AG04450 (cell line): ENCODE measurements around the gene RAB30. TPM values are rescaled to one million over a fixed set of nuclear protein-coding genes. Genes with fewer than 3 reads are reported as not detected.

Experiments
- CTCF ChIA-PET: fragments of 300-600, 350-600 bp; formaldehyde crosslinking; extraction: SDS; loops from one replicate; lab custom pipeline; 2022; ENCODE audit warnings: antibody characterized with exemption, inconsistent platforms; lab: Charles Lee
- POLR2A ChIA-PET: fragments of 350-600 bp; formaldehyde crosslinking; extraction: SDS; loops from one replicate; lab custom pipeline; 2021; ENCODE audit warnings: antibody characterized with exemption, inconsistent platforms; lab: Yijun Ruan, JAX
- DNase-seq: peaks from one replicate; pipeline ENCODE4 v3.0.0-alpha.2; 2011; ENCODE audit warnings: low read depth, low spot score
- H3K27ac ChIP-seq: one replicate; pipeline ENCODE4 v1.5.1; 2012; ENCODE audit warnings: low read depth, low read length, control low read depth
- H3K27me3 ChIP-seq: one replicate; pipeline ENCODE4 v1.6.0; 2012; ENCODE audit warnings: low read length; ENCODE audit not compliant: control insufficient read depth, insufficient read depth
- H3K4me3 ChIP-seq: 2 replicates; pipeline ENCODE4 v1.5.1; 2011; ENCODE audit warnings: mild to moderate bottlenecking, low read depth, low read length, control low read depth
- H3K9me3 ChIP-seq: 2 replicates; pipeline ENCODE4 v1.5.1; 2012; ENCODE audit warnings: low read length; ENCODE audit not compliant: control insufficient read depth, insufficient read depth
- polyA plus RNA-seq: library from polyadenylated mRNA; depleted of rRNA; stranded (reverse); fragments of >200 nt; gene quantifications from 2 replicates; pipeline ENCODE4 v1.2.3, GENCODE V29; 2011
- TF ChIP-seq, protein P1 (sequence below): IDR thresholded peaks from 2 replicates; pipeline ENCODE4 v1.5.1; 2011; ENCODE audit warnings: low read depth, low read length, control low read depth, inconsistent platforms

Gene RAB30
- polyA plus RNA-seq, 1 experiment: 11.8 TPM

DNA sequence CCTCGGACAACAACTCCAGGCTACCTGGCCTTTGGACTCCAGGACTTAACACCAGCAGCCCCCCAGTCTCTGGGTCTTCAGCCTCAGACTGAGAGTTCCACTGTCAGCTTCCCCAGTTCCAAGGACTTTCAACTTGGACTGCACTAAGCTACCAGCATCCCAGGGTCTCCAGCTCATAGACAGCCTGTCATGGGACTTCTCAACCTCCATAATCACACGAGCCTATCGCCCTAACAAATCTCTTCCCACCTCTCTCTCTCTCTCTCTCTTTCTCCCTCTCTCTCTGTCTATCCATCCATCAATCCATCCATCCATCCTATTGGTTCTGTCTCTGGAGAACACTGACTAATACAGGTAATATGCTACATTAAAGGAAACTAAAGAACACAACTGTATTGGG, 10.7 kb downstream of the RAB30 start:
- H3K4me3 ChIP-seq: no peak overlapping the region
- no peak overlapping the region for H3K27ac ChIP-seq
- H3K27me3 ChIP-seq: no peaks in the 10 kb centered on the region
- TF ChIP-seq, protein P1, sequence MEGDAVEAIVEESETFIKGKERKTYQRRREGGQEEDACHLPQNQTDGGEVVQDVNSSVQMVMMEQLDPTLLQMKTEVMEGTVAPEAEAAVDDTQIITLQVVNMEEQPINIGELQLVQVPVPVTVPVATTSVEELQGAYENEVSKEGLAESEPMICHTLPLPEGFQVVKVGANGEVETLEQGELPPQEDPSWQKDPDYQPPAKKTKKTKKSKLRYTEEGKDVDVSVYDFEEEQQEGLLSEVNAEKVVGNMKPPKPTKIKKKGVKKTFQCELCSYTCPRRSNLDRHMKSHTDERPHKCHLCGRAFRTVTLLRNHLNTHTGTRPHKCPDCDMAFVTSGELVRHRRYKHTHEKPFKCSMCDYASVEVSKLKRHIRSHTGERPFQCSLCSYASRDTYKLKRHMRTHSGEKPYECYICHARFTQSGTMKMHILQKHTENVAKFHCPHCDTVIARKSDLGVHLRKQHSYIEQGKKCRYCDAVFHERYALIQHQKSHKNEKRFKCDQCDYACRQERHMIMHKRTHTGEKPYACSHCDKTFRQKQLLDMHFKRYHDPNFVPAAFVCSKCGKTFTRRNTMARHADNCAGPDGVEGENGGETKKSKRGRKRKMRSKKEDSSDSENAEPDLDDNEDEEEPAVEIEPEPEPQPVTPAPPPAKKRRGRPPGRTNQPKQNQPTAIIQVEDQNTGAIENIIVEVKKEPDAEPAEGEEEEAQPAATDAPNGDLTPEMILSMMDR: no peak
- POLR2A ChIA-PET: no interaction called here
- no peak for DNase-seq
- CTCF ChIA-PET: no interaction called here
- H3K9me3 ChIP-seq: no peaks in the 10 kb centered on the region

GRCh38 chr11:83057721-83058120, 14.0 kb downstream of the RAB30 start:
- TF ChIP-seq, protein P1: no peak
- CTCF ChIA-PET: interaction anchor here (1.2 kb wide), 1 partner anchor 32 kb away, joined by 4 read pairs; no protein-coding TSS in a partner anchor
- Histone ChIP-seq H3K27me3 (no peaks in the 10 kb centered on the region), H3K4me3 (no peak overlapping the region), H3K9me3 (no peaks in the 10 kb centered on the region), H3K27ac (no peak overlapping the region)
- no peak for DNase-seq
- POLR2A ChIA-PET: no interaction called here

- H3K27me3 ChIP-seq: no peaks in the 10 kb centered on the region
- no peak overlapping the region for H3K27ac ChIP-seq
- no peak for DNase-seq
- POLR2A ChIA-PET: no interaction called here
- TF ChIP-seq, protein P1: no peak
- H3K9me3 ChIP-seq: no peaks in the 10 kb centered on the region
- no peak overlapping the region for H3K4me3 ChIP-seq
- CTCF ChIA-PET: interaction anchor here (1.2 kb wide), 1 partner anchor 33 kb away, joined by 4 read pairs; no protein-coding TSS in a partner anchor
Observed at GRCh38 chr11:83056611-83057010, 15.1 kb downstream of the RAB30 start.

DNA sequence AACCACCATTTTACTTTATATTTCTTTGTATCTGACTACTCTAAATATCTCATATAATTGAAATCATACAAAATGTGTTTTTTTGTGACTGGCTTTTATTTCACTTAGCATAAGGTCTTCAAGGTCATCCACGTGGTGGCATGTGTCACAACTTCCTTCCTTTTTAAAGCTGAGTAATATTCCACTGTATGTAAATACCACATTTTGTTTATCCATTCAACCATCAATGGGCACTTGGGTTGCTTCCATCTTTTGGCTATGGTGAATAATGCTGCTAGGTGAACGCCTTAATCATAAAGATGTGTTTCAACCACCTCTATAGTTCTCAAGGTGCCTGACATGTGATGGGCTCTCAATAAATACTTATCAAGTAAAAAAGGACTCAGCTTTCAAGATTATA, 15.5 kb downstream of the RAB30 start:
- Histone ChIP-seq H3K4me3 (no peak overlapping the region), H3K27ac (no peak overlapping the region), H3K27me3 (no peaks in the 10 kb centered on the region), H3K9me3 (no peaks in the 10 kb centered on the region)
- ChIA-PET POLR2A (no interaction called here), CTCF (no interaction called here)
- no peak for DNase-seq
- TF ChIP-seq, protein P1: no peak

DNA sequence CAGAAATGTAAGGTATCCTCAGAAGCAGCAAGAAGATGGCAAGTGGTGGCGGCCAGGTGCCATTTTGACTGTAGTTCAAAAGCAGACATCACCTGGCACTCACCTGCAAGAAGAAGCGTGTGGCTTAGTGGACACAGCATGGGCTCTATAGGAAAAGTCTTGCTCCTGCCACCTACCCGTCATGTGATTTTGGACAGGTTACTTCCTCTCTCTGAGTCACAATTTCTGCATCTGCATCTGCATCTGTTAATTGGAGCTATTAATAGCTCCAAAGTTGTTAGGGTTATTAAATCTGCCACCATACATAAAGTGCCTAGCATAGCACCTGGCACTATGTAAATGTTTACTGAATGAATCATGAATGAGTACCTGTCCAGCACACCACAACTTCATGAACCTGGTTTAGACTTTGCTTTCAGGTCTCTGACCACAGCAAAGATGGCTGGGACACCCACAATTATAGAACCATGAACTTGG, 16.8 kb downstream of the RAB30 start:
- H3K4me3 ChIP-seq: no peak overlapping the region
- ChIA-PET POLR2A (no interaction called here), CTCF (no interaction called here)
- H3K9me3 ChIP-seq: peaks cover 5% of the 10 kb centered on the region; the same call in 1 of the 2 replicates
- TF ChIP-seq, protein P1: no peak
- H3K27me3 ChIP-seq: no peaks in the 10 kb centered on the region
- no peak overlapping the region for H3K27ac ChIP-seq
- DNase-seq: no peak
